NCI-H1092 treated with DMSO at 0.1 percent for 48 hours (cell line): Measurements from ENCODE around the gene MPP3.
"Not testable (repeated sequence)": the region's sequence is repeated elsewhere in the genome, so short reads cannot be mapped to it uniquely, and the experiment has no call there.

ENCODE experiments used
- DNase-seq: peaks from one replicate; lab custom pipeline; 2025; lab: John Stamatoyannopoulos, UW

MPP3 gene

DNA sequence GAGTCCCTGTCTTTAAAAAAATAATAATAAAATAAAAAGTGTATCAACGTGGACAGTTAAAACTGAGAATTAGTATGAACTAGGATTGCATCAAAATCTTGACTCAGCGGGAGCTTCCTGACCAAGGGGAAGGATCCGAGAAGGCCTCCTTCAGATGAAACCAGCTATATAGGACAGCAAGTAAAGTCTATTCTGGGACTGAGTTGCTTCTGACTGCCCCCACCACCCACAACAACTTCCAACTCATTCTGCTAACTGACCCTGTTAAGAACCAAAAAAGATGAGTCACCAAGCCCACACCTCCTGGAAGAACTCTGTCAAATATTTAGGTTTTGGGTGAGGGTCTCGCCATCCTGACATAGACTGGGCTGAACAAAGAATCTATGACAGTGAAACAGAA is 24.9 kb downstream of the MPP3 start:
- DNase-seq = no peak

DNA sequence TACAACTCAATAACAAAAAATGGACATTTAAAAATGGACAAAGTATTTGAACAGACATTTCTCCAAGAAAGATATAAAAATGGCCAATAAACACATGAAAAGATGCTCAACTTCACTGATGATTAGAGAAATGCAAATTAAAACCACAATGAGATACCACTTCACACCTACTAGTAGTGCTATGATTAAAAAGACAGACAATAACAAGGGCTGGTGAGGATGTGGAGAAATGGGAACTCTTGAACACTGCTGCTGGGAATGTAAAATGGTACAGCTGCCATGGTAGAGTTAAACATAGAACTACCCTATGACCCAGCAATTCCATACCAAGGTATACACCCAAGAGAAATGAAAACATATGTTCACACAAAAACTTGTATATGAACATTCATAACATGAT is 27.8 kb downstream of the MPP3 start:
- DNase-seq = no peak

DNA sequence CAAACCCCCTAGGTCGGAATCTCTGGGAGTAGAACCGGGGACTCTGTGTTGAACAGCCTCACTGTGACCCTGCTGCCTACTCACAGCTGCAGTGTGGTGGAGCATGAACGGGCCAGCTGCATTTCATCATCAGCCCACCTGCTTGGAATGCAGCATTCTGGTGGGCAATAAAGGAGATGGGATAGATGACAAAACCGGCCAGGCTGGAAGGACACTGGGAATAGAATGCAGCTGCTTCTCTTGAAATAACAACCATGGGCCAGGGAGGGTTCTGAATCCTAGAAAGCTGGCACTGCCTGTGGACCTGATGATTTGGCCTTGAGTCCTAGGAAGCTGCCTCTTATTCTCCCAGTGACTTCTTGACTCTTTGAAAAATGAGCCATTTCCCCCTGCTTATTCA is 29.2 kb downstream of the MPP3 start:
- no peak for DNase-seq

DNA sequence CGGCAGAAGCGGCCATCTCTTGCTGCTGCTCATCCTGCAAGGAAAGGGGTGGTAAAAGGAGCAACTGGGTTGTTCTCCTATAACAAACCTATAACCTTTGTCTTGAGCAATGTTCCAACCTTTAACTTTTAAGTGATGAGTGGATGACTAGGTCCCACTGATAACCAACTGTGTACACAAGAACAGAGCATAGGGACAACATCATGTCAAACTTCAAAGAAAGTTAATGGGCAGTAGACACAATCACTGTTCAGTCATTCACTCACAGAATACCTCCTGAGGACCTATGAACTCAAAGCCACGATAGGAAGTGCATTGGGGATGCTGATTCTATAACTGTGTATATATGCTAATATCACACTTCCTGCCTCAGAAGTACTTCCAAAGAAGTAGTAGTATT is 31.1 kb downstream of the MPP3 start:
- no peak for DNase-seq

DNA sequence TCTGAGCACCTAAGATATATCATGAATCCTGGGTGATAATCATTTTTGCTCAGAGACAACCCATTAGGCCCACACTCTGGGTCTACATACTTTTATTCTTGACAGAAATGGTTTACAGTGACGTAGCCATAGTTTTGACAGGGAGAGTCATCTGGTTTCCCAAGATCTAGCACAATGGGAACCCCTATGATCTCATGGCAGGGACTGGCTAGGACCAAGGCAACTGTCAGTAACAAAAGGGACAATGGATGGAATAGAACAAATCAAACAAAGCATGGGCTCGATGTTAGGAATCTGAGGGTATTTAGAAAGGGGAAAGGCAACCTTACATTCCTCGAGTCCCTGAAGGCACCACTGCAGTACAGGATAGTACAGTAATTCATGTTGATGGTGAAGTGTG is 32.2 kb downstream of the MPP3 start:
- no peak for DNase-seq

DNA sequence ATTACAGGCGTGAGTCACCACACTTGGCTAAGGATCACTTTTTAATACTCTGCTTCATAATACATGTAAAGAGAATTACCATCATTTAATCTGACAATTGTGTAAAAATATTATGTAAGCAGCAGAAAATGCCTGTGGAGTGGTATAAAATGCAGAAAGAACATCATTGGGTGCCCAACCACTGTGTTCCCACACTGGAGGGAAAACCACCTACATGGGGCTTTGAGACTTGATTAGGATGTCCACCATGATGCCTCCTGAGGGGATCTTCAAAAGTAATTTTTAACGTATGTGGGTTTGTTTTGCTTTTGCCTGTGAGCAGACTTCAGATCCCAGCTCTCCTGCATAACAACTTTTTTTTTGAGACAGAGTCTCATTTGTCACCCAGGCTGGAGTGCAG is 33.9 kb downstream of the MPP3 start:
- DNase-seq = no peak

DNA sequence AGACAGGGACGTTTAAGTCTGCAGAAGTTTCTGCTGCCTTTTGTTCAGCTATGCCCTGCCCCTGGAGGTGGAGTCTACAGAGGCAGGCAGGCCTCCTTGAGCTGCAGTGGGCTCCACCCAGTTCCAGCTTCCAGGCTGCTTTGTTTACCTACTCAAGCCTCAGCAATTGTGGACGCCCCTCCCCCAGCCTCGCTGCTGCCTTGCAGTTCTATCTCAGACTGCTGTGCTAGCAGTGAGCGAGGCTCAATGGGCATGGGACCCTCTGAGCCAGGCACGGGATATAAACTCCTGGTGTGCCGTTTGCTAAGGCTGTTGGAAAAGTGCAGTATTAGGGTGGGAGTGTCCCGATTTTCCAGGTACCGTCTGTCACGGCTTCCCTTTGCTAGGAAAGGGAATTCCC is 34.9 kb downstream of the MPP3 start:
- not testable (repeated sequence) for DNase-seq

DNA sequence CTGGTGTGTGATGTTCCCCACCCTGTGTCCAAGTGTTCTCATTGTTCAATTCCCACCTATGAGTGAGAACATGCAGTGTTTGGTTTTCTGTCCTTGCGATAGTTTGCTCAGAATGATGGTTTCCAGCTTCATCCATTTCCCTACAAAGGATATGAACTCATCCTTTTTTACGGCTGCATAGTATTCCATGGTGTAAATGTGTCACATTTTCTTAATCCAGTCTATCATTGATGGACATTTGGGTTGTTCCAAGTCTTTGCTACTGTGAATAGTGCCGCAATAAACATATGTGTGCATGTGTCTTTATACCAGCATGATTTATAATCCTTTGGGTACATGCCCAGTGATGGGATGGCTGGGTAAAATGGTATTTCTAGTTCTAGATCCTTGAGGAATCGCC is 40.3 kb downstream of the MPP3 start:
- DNase-seq = not testable (repeated sequence)

DNA sequence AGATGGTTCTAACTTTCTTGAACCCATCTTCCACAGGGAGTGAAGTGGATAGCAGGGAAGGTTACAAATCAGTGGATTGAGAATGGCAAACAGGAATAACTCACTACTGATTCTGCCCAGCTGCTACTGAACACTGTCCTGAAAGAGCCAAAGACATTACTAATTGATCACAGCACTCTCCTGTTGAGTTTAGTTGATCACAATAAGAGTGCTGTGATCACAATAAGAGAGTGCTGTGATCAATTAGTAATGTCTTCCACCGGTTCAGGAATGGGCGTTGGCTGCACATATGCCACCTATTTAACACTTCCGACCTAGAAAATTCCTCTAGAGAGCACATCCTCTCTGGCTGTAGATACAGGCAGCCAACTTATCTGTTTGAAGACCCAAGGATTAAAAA is 41.4 kb downstream of the MPP3 start:
- no peak for DNase-seq

DNA sequence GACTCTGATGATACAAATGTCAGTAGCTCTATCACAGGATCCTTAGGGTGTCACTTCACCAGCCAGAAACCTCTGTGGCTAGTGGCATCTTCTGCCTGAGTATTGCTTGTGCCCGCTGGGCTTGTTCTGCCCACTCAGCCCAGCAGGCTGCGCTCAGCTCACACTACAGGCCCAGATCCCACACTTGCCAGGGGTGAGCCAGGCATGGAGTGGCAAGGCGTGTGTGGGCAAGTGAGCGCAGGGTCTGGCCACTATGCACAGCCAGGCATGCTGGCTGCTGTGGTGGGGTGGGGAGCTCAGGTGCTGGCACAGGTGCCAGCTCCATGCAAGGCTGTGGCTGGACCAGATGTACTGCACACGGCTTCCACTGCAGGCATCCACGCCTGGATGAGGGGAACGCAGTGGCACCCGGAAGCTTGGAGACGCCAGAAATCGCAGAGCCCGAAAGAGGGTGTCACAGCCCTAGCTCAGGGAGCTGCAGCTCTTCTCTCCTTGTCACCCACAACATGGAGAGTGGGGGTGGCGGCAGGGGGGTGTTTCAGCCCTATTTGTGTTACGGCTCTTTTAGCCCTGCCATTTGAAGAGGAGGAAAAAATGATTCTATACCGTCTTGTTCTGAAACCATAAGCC is 42.5 kb downstream of the MPP3 start:
- DNase-seq = peak; percentile 37

DNA sequence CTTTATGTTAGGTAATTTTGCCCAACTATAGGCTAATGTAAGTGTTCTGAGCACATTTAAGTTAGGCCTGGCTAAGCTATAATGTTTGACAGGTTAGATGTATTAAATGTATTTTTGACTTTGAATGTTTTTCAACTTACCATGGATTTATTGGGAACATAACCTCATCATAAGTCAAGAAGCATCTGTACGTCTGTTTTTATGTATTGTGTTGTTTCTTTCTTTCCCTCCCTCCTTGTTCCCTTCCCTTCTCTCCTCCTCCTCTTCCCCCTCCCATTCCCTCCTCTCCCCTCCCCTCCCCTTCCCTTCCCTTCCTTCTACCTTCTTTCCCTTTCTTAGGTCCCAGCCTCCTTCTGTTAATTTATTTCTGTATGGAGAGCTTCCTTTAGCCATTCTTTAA is 43.5 kb downstream of the MPP3 start:
- DNase-seq = no peak

DNA sequence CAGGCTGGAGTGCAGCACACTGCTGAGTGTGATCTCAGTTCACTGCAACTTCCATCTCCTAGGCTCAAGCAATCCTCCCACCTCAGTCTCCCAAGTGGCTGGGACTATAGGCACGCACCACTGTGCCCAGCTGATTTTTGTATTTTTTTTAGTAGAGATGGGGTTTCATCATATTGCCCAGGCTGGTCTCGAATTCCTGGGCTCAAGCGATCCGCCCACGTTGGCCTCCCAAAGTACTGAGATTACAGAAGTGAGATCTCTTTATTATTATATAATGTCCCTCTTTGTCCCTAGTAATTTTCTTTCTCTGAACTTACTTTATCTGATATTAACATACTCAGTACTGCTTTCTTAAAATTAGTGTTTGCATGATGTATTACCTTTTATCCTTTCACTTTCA is 44.4 kb downstream of the MPP3 start:
- DNase-seq = no peak

DNA sequence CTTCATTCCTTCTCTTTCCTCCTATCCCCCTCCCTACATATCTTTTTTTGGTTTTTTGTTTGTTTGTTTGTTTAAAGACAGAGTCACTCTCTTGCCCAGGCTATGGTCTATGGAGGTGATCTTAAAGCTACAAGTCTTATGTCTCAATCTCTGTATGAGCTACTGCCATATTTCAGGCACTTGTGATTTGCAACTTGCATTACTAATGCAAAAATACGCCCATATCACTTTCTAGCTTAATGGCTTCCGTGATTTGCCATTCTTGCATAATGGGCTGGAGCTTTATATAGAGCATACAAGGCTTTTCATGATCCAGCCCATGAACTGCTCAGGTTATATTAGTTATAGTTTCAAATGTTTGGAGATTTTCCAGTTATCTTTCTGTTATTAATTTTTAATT is 45.2 kb downstream of the MPP3 start:
- DNase-seq = no peak

DNA sequence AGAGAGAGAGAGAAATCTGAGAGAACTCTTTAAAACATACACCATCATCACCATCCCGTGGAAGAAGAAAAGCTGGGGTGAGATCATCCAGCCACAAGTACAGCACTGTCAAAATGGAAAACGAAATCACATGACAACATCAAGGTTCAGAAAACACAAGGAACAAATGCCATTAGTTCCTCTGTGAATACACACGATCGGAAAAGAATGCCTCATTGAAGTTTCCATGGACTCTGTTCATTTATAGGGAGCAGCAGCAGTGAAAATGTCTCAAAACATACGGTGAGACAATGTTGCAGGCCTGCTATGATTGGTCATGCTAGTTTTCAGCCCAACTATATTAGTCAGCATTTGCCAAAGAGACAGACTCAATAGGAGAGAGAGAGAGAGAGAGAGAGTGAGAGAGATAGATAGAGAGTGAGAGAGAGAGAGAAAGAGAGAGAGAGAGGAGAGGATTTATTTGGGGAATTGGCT is 48.3 kb downstream of the MPP3 start:
- DNase-seq = no peak

DNA sequence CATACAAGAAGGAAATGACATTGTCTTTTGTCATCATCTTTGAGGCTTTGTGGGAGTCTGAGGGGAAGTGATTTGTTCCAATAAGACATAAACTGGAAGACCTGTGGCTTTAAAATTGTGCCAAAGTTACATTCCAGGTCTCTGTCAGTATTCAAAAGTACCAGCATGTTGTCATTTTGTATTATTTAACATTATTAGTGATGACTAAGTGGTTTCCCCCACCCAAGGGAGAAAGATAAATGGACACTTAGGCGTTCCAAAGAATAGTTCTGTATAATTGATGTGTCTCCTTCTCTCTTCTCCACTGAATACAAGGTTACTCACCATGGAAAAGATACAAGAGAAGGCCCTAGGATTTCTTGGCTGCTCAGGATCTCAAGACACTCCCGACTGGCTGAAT is 48.9 kb downstream of the MPP3 start:
- DNase-seq = no peak

DNA sequence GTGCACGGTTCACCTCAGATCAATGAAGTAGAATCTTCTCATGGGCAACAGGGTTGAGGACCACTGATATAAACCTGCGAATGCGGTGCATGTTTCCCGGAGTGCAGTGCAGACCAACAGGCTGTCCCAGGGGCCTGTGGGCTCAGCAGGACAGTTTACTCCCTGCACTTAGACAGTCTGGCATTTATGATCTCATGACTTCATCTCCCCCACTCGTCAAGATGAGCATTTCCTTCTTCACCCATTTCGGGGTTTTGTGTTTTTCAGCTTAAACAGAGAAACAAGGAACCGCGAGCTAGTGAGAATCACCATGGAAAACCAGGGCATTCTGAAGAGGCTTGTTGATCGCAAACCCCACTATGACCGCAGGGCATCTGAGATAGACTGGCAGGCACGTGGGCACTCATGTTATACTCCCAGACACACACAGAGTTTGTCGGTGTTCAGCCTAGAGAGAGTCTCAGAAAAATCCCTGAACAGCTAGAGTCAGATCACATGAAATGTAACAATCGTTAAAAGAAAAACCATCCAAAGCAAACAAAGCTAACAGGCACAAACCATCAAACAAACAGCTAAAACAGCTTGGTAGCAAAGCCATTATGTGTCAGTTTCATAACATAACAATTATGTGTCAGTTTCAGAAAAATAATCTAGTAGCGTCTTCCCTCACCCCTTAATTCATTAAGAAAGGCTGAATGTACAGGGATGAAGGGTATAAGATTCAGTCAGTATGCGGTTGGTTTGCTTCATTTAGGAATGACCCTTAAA is 49.8 kb downstream of the MPP3 start:
- no peak for DNase-seq

DNA sequence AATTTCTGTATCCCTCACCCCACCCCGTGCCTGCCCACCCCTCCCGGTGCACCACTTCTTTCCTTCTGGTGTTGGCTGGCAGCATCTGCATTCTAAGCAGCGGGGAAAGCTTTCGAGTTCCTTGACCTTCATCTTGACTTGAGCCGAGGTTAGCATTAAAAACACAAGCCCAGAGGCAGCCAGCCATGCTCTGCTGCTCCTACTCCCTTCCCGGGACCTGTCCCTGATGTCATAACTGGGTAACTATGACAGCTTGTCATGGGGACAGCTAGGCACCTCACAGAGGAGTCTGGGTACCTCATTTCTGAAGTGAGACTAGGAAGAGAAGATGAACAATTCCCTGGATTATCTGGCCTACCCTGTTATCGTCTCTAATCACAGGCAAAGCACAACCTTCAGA is 52.8 kb downstream of the MPP3 start, which contains the start of gene CFAP97D1:
Gene CFAP97D1, plus strand, starts transcription at position 301 of the 400 bp plus-strand sequence. Its CDS starts 28 bp downstream, at position 329.
- no peak for DNase-seq

DNA sequence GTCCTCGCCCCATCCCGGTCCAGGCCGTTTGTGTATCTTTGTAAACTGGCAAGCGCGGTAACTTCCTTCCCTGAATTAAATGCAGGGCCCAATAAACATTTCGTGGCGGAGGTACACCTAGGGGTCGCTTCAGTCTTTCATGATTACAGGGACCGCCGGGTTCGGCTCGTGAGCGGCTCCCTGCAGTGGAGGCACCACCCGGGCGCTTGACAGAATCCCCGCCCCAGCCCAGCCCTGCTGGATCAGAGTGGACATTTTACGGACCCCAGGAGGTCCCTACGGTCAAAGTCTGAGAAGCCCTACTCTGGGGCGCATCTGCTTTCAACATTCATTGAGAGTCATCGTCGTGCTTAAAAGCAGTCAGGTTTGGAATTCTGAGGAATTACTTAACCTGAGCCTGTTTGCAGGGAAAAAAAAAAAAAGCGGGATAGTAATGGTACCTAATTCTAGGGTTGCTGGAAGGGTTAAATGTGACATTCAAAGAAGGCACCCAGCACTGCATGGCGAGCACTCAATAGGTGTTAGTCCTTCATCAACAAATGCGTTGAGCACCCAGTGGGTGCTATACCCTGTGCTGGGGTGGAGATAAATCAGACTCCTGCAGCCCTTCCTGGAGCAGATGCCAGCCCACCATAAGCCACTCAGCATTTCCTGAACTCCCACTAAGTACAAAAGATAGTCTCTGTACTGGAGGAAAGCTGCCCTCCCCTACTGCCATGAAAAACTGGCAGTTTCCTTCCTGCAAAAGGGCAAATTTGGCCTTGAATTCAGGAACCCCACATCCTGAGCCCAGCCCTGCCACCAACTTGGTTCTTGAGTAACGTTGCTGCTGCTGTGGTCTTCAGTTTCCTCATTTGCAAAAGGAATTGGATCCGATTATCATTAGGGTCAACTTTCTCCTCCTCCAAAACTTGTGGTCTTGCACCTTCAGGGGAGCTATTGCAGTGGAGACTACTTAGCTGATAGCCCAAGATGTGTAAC is 53.5 kb downstream of the MPP3 start:
- DNase-seq = peak; percentile 49

DNA sequence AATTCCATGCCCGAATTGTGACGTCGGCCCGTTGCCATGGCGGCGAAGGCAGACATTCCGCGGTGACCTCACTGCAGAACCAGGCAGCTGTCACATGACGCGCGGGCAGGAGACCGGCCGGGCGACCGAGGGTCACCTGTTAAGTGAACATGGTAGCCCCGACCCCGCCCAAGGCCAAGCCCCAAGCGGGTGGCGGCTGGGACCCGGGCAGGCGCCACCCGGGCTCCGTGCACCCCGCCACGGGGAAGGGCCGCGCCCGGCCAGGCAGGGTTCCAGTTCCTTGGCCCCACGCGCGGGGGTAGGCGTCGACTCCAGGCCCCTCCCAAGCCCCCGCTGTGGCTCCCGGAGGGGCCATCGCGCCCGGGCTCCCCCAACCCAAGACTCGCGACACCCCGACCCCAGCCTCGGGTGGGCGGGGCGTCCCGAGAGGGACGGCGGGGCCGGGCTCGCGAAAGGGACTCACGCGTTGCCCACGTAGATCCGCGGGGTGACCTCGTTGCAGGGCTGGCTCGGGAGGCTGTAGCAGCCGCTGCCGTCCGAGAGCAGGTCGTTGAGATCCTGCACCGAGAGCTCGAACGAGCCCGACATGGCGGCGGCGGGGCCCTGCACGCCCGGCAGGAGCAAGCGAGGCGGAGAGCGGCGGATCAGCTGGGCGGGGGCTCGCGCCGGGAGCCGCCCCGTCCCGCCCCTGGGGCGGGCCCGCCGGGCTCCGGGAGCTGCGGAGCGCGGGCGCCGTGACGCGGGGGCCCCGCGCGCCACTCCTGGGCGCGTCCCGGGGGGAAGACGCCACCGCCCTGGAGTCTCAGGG is 54.4 kb downstream of the MPP3 start, which contains the start of gene DUSP3:
Gene DUSP3, minus strand, starts transcription at position 641 of the 808 bp plus-strand sequence. Its CDS starts 53 bp downstream, at position 588.
- DNase-seq = peak; percentile 60

DNA sequence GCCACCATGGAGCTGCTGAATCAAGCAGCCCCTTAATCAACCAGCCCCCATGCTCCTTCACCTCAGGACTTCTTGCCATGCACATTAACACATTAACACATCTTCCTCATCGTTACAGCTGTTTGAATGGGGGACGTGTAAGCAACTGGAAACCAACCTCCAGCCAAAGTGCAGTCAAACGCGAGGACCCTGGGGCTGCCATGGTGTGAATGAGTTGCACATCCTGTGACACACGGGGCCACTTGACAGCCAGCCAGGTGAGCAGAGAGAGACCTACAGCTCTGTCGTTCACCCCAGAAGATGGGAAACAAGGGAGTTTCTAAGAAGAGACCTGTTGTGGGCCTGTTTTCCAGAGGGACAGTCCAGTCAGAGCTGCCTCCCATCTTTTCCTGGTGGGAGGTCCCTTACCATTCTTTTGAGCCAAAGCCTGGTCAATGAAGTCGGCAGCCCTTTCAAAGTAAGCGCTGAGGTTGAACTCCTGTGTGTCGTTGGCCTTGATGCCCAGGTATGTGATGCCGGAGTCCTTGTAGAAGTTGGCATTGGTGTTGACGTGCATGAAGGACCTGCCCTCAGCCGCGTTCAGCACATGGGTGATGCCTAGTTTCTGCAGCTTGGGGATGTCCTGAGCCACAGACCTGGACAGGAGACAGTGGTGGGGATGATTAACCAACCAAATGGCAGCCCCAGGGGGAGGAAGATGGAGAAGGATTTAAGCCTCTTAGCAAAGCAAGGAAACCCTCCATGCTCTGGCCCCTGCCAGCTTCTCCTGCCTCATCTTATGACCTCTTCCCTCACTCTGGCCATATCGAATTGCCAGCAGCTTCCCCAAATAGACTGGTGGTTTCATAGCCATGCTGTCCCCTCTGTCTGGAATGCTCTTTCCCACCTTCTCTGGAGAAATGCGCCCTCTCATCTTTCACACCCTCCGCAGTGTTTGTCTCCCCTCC is 58.4 kb downstream of the MPP3 start:
- no peak for DNase-seq
